Omental fat pad (tissue), 4 donors: ENCODE results near the gene CENPV. TPM values are rescaled to one million over a fixed set of nuclear protein-coding genes. Genes with fewer than 3 reads are reported as not detected.
"Not testable (repeated sequence)": the region's sequence is repeated elsewhere in the genome, so short reads cannot be mapped to it uniquely, and the experiment has no call there.

Source experiments
- ATAC-seq: fragments of 150-250 bp; one replicate; pipeline ENCODE4 v1.9.1; 2016; ENCODE audit warnings: mild to moderate bottlenecking, moderate library complexity; ENCODE audit not compliant: low FRiP score
- DNase-seq: peaks from one replicate; pipeline ENCODE4 v3.0.0-alpha.2; 2019; ENCODE audit warnings: low spot score
- CTCF ChIP-seq, 3 donors: fragments of 450-650 bp; IDR thresholded peaks; one replicate each; pipeline ENCODE4 v1.5.1; 2016 to 2017; ENCODE audit warnings: antibody characterized with exemption in 3 of 3, mild to moderate bottlenecking in 3 of 3, moderate library complexity in 2 of 3
- total RNA-seq, 4 donors: library from RNA; depleted of rRNA; stranded (reverse); fragments of >200 nt; gene quantifications; one replicate each; pipeline ENCODE4 v1.1.0, GENCODE V29; 2016

CENPV gene
- total RNA-seq, 4 donors from 2014 or later = 16.1 to 29.1 (median 23.5) TPM

- DNase-seq = no peak
- ATAC-seq = no peak
- no peak for TF ChIP-seq CTCF (IDR thresholded peaks at IDR 0.05)
These were observed 39.1 kb downstream of the CENPV start for GRCh38 chr17:16314189-16314588.

GRCh38 chr17:16313139-16314090, 39.9 kb downstream of the CENPV start:
- no peak for TF ChIP-seq CTCF (IDR thresholded peaks at IDR 0.05)
- no peak for DNase-seq
- no peak for ATAC-seq

GRCh38 chr17:16312061-16312460, 41.2 kb downstream of the CENPV start:
- ATAC-seq, DNase-seq: not testable (repeated sequence)

- no peak for TF ChIP-seq CTCF (IDR thresholded peaks at IDR 0.05)
- ATAC-seq (no peak), DNase-seq (no peak)
These were observed 47.1 kb downstream of the CENPV start for GRCh38 chr17:16306211-16306610.

GRCh38 chr17:16304830-16305229, 48.4 kb downstream of the CENPV start:
- TF ChIP-seq CTCF (IDR thresholded peaks at IDR 0.05) = no peak
- DNase-seq = no peak
- no peak for ATAC-seq

GRCh38 chr17:16302856-16303255, 50.4 kb downstream of the CENPV start:
- DNase-seq (no peak), ATAC-seq (no peak)
- TF ChIP-seq CTCF (IDR thresholded peaks at IDR 0.05) = no peak

GRCh38 chr17:16301963-16302855, 51.1 kb downstream of the CENPV start:
- TF ChIP-seq CTCF (IDR thresholded peaks at IDR 0.05) = no peak
- no peak for DNase-seq
- no peak for ATAC-seq
